ENCODE data around the gene KHK.

Gene KHK

GRCh38 chr2:27126252-27126710, 39.7 kb downstream of the KHK start:
- in situ Hi-C loops (cut with MboI; ENCODE audit: low sequenced_read_pairs) = no loop called here

DNA sequence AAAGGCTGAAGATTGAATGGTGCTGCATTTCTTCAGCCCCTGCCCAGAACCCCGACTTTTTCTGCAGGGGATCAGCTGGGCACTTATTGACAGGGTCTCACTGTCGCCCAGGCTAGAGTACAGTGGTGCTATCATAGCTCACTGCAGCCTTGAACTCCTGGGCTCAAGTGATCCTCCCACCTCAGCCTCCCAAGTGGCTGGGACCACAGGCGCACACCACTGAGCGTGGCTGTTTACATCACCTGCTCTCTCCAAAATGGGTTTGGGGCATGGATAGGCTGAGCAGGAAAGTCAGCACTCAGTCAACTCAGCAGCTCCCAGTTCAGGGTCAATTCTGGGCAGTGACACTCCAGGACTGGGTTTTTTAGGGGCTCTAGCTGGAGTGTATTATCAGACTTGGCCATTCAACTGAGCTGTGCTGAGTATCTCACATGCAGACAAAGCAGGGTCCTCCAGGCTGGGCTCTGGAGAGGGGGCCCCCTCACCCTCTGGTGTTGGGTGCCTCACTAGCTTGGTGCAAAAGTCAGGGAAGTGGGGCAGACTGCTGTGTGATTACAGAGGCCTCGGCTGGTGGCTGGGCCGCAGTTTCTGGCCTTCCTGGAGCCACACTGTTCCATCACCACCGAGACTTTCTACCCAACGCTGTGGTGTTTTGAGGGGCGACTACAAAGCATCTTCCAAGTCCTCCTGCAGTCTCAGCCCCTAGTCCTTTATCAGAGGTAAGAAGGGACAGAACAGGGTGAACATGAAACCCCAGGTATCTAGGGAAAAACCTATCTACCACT, 41.5 kb downstream of the KHK start:
- in situ Hi-C loops (cut with MboI; ENCODE audit: low sequenced_read_pairs) = no loop called here

DNA sequence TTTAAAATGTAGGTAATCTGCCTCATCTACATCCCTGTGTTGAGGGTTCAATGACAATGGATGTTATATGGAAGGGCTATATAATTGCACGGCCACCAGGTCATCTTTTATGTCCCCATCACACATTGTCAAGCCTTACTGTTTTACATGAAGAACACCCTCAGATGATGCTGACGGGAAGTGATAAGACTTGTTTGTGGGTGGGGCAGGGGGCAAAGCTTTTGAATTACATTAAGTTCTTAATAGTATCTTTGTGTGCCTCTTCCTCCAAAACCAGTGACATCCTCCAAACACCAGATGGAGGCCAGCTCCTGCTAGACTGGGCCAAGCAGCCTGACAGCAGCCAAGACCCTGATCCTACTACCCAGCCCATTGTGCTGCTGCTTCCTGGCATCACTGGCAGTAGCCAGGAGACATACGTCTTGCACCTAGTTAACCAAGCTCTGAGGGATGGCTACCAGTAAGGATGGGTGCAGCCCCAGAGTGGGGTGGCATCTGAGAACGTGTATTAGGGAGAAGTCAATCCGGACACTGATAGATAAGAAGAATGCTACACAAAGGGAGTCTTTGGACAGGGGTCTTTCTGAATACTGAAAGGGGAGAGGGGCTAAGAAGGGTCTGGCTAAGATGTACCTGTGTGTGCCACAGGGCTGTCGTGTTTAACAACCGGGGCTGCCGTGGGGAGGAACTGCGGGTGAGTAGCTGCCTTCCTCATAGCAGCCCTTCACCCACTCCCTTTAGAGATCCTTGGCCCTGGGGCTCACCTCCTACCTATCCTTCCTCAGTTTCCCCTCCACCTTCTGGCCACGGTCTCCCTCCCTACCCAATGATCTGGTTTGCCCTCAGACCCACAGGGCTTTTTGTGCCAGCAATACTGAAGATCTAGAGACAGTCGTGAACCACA, 42.3 kb downstream of the KHK start:
- in situ Hi-C loops (cut with MboI; ENCODE audit: low sequenced_read_pairs) = no loop called here

DNA sequence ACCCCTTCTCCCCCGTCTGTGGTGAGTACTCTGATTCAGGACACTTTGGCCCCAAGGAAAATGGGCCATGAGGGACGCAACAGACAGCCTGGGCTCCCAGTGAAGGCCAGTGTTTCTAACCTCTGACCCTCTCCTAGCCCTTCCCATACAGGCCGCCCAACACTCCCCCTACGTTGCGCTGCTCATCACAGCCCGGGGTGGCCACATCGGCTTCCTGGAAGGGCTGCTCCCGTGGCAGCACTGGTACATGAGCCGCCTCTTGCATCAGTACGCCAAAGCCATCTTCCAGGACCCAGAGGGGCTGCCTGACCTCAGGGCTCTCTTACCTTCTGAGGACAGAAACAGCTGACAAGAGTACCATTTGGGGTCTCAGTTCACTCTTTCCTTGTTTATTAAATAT, 43.8 kb downstream of the KHK start:
- in situ Hi-C loops (cut with MboI; ENCODE audit: low sequenced_read_pairs) = no loop called here

- in situ Hi-C loops (cut with MboI; ENCODE audit: low sequenced_read_pairs) = no loop called here
Measured at GRCh38 chr2:27131429-27131828, 44.9 kb downstream of the KHK start.

DNA sequence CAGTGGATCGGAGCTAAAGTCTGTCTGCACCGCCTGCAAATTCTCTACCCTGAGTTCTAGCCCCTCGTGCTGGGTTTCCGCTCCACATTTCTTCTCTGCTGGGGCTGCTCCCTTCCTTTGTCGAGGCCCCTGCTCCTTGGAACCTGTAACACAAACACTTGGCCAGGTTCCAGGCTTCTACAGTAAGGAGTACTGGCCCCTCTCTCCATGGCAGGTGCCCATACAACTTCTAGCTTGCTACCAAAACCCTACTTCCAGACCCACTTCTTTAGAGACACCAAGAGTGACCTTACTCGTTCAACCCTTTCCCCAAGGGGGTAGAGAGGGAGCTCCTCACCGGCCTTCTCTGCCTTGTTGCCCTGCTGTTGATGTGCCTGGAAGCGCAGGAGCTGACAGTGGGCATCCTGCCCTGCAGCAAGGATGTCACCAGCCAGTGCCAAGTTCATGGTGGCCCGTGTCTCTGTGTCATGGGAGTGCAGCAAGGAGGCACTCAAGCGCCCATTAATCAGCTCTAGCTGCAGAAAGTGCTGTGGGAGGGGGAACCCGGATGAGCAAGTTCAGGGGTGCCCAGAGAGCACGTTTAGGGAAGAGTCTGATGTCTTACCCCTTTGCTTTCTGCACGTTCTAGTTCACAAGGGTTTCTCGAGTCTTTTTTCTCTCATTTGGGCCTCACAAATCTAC, 46.8 kb downstream of the KHK start:
- in situ Hi-C loops (cut with MboI; ENCODE audit: low sequenced_read_pairs) = no loop called here

DNA sequence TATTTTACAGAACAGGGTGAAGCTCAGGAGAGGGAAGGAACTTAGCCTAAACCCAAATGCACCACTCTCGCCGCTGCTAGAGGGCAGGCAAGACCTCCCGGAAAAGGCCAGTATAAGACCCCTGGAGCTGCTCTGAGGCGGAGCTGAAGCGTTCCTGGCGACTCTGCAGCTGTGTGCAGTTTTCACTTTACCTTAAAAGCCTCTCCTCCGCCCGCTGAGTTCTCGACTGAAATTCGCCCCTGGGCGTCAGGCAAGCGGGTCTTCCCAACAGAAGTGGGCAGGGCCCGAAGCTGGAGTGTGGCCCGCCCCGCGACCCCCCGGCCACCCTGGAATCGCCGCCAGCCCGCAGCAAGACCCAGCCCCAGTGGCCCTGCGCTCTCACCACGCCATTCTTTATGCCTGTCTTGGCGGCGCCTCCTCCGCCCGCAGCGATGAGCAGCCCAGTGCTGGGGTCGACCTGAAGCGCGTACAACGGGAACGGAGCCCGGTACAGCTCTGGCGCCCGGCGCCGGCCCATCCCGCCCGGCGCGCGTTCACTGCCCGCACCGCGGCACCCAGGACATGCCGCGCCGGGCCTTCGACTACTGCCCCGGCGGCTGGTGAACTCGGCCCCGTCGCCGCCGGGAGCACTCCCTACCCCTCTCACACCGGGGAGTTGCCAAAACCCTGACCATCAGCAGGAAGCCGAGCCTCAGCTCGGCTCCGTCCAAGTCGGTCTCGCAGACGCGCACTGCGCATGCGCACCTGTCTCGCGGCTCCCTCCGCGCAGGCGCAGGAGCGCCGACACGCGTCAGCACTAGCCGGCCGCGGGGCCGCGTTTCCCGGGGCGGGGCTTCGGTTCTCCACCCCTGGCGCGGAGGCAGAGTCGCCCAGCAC, 47.6 kb downstream of the KHK start, which contains the start of gene PREB:
Gene PREB, minus strand, starts transcription at position 732 of the 876 bp plus-strand sequence. Its CDS starts 215 bp downstream, at position 517.
- in situ Hi-C loops (cut with MboI; ENCODE audit: low sequenced_read_pairs) = no loop called here

- in situ Hi-C loops (cut with MboI; ENCODE audit: low sequenced_read_pairs) = no loop called here
Measured at GRCh38 chr2:27134781-27135477, 48.4 kb downstream of the KHK start.

GRCh38 chr2:27135478-27135955, 48.9 kb downstream of the KHK start:
- in situ Hi-C loops (cut with MboI; ENCODE audit: low sequenced_read_pairs) = no loop called here

- in situ Hi-C loops (cut with MboI; ENCODE audit: low sequenced_read_pairs) = no loop called here
Measured at GRCh38 chr2:27136751-27137150, 50.2 kb downstream of the KHK start.

DNA sequence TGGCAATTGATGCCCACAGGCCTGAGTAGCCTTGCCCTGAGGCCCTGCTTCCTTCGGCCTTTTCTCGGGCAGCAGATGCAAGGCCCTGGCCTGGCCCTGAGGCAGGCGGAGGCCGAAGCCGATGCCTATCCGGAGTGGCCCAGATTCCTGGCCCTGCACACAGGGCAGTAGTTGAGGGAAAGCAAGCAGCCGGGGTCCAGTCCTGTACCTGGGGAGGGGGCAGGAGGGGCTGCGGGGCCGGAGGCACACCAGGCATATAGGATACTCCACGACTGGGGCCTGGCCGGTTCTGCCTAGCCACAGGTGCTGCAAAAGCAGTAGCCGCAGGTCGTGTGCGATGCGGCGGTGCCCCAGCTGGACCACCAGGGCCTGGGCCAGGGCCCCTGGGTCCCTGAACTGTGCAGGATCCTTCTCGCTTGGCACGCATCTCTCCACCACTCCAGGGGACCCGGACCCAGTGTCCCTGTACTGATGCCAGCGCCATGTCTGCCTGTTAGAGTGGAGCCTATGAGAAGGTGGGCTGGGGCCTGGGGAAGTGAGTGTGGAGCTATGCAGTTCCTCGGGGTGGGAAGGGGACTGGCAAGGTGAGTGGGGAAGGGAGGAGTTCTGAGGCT, 50.9 kb downstream of the KHK start:
- in situ Hi-C loops (cut with MboI; ENCODE audit: low sequenced_read_pairs) = no loop called here

DNA sequence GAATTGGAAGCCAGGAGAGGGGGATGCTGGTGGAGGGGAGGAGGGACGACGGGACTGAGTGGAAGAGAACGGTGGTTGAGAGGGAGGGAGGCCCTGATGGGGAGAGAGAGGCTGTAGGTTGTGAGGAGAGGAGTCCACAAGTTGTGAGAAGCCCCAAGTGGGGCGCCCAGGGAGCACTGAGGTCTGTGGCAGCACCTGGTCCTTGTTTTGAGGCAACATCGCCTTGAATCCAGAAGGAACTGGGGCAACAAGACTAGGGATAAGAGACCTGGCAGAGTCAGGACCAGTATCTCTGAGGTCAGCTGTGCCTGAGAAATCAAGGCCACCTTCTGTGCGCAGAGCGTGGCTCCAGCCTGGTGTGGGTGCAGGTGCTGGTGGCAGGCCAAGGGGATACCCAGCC, 51.5 kb downstream of the KHK start:
- in situ Hi-C loops (cut with MboI; ENCODE audit: low sequenced_read_pairs) = no loop called here

- in situ Hi-C loops (cut with MboI; ENCODE audit: low sequenced_read_pairs) = no loop called here
Measured at GRCh38 chr2:27139310-27139709, 52.7 kb downstream of the KHK start, which contains the start of gene PRR30. PRR30 (minus strand) TSS chr2:27139410; CDS start chr2:27138329, 1,081 bp downstream.

- in situ Hi-C loops (cut with MboI; ENCODE audit: low sequenced_read_pairs) = no loop called here
Measured at GRCh38 chr2:27143285-27143684, 56.7 kb downstream of the KHK start.

- in situ Hi-C loops (cut with MboI; ENCODE audit: low sequenced_read_pairs) = no loop called here
Measured at GRCh38 chr2:27145682-27146081, 59.1 kb downstream of the KHK start.

- in situ Hi-C loops (cut with MboI; ENCODE audit: low sequenced_read_pairs) = no loop called here
Measured at GRCh38 chr2:27147935-27148334, 61.4 kb downstream of the KHK start.

GRCh38 chr2:27148801-27149439, 62.3 kb downstream of the KHK start, which contains the start of gene TCF23:
TCF23 (plus strand) TSS chr2:27149004; CDS start chr2:27149134, 130 bp downstream.
- in situ Hi-C loops (cut with MboI; ENCODE audit: low sequenced_read_pairs) = no loop called here
